ENCODE measurements around the gene GHR. TPM values are rescaled to one million over a fixed set of nuclear protein-coding genes. Genes with fewer than 3 reads are reported as not detected.

The GHR gene
- total and polyA plus RNA-seq, 2 of the 8 experiments (the other 6 are each of a cell fraction or from before 2014, with no cell fraction given), result 0.15 to 0.19 TPM

DNA sequence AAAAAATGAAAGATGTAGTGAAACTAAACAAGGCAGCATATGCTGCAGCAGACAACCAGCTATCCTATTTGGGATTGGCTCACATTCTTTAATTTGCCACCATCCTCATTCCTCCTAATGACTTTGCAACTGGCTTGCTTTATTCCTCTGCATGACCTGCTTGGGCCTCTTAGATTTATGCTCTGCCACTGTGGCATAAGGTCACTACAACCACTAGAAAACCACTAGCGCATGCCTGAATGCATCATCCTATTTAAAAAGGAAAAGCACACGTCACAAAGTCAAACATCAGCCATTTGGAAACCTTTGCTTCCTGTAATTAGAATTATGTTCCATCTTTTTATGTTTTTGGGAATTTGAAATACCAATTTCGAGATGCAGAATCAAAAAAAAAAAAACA is 292.5 kb downstream of the GHR start:
- WGBS, 2 experiments (ENCODE audit: extremely low coverage in 1 of 2, insufficient coverage in 1 of 2, insufficient read length in 1 of 2, insufficient replicate concordance in 2 of 2, low coverage in 1 of 2, low lambda C conversion rate in 2 of 2, missing lambda C conversion rate in 1 of 2), result 95% methylated on average over 3 of the region's 3 CpGs; no CpG with 5 or more reads in 1 of the 2 experiments
- H2BK5ac ChIP-seq (ENCODE audit: low read depth, low read length), result no peak overlapping the region
- no peak overlapping the region for H3K4me3 ChIP-seq (ENCODE audit: extremely low read depth in 1 of 4, insufficient read depth in 2 of 4, low read depth in 3 of 4, low read length in 4 of 4)
- no peaks in the 10 kb centered on the region for H3K27me3 ChIP-seq (replicated peaks in 1 of 4; ENCODE audit: control insufficient read depth in 3 of 4, extremely low read depth in 1 of 4, insufficient read depth in 3 of 4, low read length in 3 of 4)
- no peak overlapping the region for H2BK20ac ChIP-seq (ENCODE audit: low read length)
- H4K20me1 ChIP-seq (replicated peaks in 1 of 2; ENCODE audit: control insufficient read depth in 1 of 2, insufficient read depth in 2 of 2, low read length in 2 of 2), result no peaks in the 10 kb centered on the region
- H3K18ac ChIP-seq (ENCODE audit: extremely low read depth, low read length), result no peak overlapping the region
- H2AFZ ChIP-seq (ENCODE audit: low read length), result no peak overlapping the region
- no peak overlapping the region for H4K91ac ChIP-seq (replicated peaks; ENCODE audit: insufficient read length, low read length)
- H2BK12ac ChIP-seq (ENCODE audit: low read depth, low read length), result no peak overlapping the region
- H4K5ac ChIP-seq (ENCODE audit: insufficient read length, low read depth, low read length), result no peak overlapping the region
- H2BK15ac ChIP-seq (ENCODE audit: low read length), result no peak overlapping the region
- no peaks in the 10 kb centered on the region for H3K9me3 ChIP-seq (ENCODE audit: insufficient read depth in 2 of 2, low read depth in 1 of 2, low read length in 1 of 2)
- H3K36me3 ChIP-seq (ENCODE audit: control insufficient read depth in 2 of 4, insufficient read depth in 4 of 4, low read length in 3 of 4), result no peaks in the 10 kb centered on the region
- H3K56ac ChIP-seq (replicated peaks; ENCODE audit: insufficient read length, low read depth, low read length), result no peak overlapping the region
- H2BK120ac ChIP-seq (replicated peaks; ENCODE audit: low read depth, low read length), result no peak overlapping the region
- no peak overlapping the region for H2AK5ac ChIP-seq (ENCODE audit: low read depth, low read length)
- H3K27ac ChIP-seq (ENCODE audit: low read depth, low read length), result no peak overlapping the region
- H3K4me1 ChIP-seq (replicated peaks in 1 of 4; ENCODE audit: control insufficient read depth in 3 of 4, insufficient read depth in 4 of 4, low read length in 3 of 4), result no peaks in the 10 kb centered on the region
- DNase-seq (ENCODE audit: low read depth in 1 of 2, low spot score in 2 of 2) (no peak), FAIRE-seq (no peak)
- H4K8ac ChIP-seq (ENCODE audit: extremely low read depth, insufficient read depth, low read length), result no peak overlapping the region
- no peak overlapping the region for H3K23ac ChIP-seq (ENCODE audit: insufficient read length)
- no peak overlapping the region for H3K14ac ChIP-seq (ENCODE audit: insufficient read length)
- no peak overlapping the region for H3K4ac ChIP-seq (replicated peaks; ENCODE audit: insufficient read length, low read depth, low read length)
- no peaks in the 10 kb centered on the region for H3K79me2 ChIP-seq (ENCODE audit: control insufficient read depth in 1 of 2, insufficient read depth in 2 of 2, low read length in 2 of 2)
- POLR2A ChIA-PET (ENCODE audit: partially characterized antibody), result no interaction called here
- no peak overlapping the region for H3K4me2 ChIP-seq (ENCODE audit: insufficient read depth in 1 of 2, low read depth in 2 of 2, low read length in 2 of 2)
- H3K23me2 ChIP-seq (ENCODE audit: low read depth, low read length), result no peaks in the 10 kb centered on the region
- H3K79me1 ChIP-seq (ENCODE audit: low read depth, low read length), result no peaks in the 10 kb centered on the region
- no peak overlapping the region for H3K9ac ChIP-seq (replicated peaks in 1 of 4; ENCODE audit: extremely low read depth in 1 of 4, low read depth in 3 of 4, low read length in 3 of 4)
- CTCF ChIA-PET (ENCODE audit: partially characterized antibody), result no interaction called here
- no peak for TF ChIP-seq FOSL1 (IDR thresholded peaks at IDR 0.05; ENCODE audit: insufficient read depth, low read depth, low read length)
- TF ChIP-seq JUN (IDR thresholded peaks at IDR 0.05; ENCODE audit: low read depth, low read length), result no peak
- TF ChIP-seq EP300 (IDR thresholded peaks at IDR 0.05; ENCODE audit: borderline replicate concordance in 1 of 2, low read depth in 2 of 2, low read length in 2 of 2), result no peak
- TF ChIP-seq ZNF274 (IDR thresholded peaks at IDR 0.05; ENCODE audit: borderline replicate concordance, extremely low read depth, low read length), result no peak
- no peak for TF ChIP-seq BCL11A (IDR thresholded peaks at IDR 0.05; ENCODE audit: low read depth in 2 of 2, low read length in 2 of 2)

Data from H1 (cell line).